Omental fat pad (tissue), 4 donors: ENCODE measurements around the gene GALNT17. TPM values are rescaled to one million over a fixed set of nuclear protein-coding genes. Genes with fewer than 3 reads are reported as not detected.

Experiments used
- ATAC-seq: fragments of 150-250 bp; one replicate; pipeline ENCODE4 v1.9.1; 2016; ENCODE audit warnings: mild to moderate bottlenecking, moderate library complexity; ENCODE audit not compliant: low FRiP score
- DNase-seq: peaks from one replicate; pipeline ENCODE4 v3.0.0-alpha.2; 2019; ENCODE audit warnings: low spot score
- total RNA-seq, 4 donors: library from RNA; depleted of rRNA; stranded (reverse); fragments of >200 nt; gene quantifications; one replicate each; pipeline ENCODE4 v1.1.0, GENCODE V29; 2016
- TF ChIP-seq, protein P1 (sequence below), 3 donors: fragments of 450-650 bp; IDR thresholded peaks; one replicate each; pipeline ENCODE4 v1.5.1; 2016 to 2017; ENCODE audit warnings: antibody characterized with exemption in 3 of 3, mild to moderate bottlenecking in 3 of 3, moderate library complexity in 2 of 3

GALNT17 gene
- total RNA-seq, 4 donors from 2014 or later, result 1.6 to 12.6 (median 2.9) TPM

DNA sequence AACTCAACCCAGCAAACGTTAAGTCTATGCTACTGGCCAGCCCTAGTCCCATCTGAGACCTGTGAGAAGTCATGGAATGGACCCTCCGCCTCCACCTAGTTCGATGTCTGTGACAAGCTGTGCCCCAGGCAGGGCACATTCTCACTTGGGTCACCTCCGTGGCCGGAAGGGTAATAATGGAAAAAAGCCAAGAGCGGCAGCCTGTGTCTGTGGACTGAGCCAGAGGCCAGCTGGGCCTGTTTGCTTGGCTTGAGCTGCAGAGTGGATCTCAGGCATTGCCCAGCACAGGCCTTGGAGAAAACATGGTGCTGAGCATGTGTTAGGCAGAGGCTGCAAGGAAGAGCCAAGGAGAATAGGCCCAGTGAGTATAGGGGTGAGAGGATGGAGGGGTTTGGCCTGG is 97.8 kb downstream of the GALNT17 start:
- ATAC-seq (no peak), DNase-seq (no peak)
- TF ChIP-seq, protein P1, sequence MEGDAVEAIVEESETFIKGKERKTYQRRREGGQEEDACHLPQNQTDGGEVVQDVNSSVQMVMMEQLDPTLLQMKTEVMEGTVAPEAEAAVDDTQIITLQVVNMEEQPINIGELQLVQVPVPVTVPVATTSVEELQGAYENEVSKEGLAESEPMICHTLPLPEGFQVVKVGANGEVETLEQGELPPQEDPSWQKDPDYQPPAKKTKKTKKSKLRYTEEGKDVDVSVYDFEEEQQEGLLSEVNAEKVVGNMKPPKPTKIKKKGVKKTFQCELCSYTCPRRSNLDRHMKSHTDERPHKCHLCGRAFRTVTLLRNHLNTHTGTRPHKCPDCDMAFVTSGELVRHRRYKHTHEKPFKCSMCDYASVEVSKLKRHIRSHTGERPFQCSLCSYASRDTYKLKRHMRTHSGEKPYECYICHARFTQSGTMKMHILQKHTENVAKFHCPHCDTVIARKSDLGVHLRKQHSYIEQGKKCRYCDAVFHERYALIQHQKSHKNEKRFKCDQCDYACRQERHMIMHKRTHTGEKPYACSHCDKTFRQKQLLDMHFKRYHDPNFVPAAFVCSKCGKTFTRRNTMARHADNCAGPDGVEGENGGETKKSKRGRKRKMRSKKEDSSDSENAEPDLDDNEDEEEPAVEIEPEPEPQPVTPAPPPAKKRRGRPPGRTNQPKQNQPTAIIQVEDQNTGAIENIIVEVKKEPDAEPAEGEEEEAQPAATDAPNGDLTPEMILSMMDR (IDR thresholded peaks at IDR 0.05), result no peak

DNA sequence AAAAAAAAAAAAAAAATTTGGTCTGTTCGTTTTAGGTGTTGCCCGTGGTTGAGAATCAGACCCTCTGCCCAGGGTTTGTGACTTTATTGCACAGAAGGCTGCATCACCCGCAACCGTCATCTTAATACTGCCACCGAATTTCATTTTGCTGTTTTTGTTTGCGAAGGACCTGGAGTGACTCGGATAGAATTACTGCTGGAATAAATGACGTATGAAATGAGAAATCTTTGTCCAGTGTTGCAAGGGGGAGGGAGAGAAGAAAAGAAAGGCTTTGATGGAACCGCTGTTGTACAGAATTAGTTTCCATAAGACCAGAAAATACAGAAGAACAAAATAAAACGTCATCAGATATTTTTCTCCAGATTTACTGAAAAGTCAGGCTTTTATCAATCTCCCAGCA is 103.3 kb downstream of the GALNT17 start:
- DNase-seq (no peak), ATAC-seq (no peak)
- TF ChIP-seq, protein P1 (IDR thresholded peaks at IDR 0.05), result no peak

DNA sequence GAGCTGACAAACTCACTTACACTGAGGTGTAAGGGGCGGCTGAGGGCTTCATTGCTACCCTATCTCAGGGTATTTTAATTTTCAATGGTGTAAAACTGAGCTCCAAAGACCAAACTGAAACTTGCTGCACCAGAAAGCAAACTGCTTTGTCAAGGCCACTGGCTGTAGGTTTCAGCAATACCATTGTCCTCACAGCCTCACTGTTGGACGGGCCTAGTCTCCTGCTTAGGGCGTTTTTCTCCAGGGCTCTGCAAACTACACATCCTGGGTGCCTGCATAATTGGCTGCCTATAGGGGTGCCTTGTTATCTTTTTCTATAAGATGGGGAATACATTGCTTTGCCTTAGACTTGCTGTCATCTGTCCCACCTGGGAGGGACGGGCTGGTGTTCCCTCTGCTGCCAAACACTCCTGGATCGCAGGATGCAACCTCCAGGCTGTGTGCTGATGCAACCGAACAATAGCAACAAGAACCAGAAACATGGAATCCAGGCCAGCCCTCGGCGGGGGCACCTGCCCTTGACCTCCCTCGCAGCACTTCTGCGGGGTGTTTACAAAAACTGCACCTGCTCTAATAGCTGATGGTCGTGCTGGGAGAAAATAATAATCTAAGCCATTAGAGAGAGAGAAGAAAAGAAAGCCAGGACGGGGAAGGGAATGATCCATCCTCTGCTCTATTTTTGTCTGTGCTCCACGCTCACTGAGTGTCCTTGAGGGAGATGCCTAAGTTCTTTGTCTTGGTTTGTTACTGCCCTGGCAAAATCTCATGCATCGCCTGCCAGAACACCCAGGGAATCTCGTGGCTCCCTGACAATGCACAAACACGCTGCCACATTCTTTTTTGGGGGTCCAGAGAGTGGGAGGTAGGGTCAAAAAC is 104.5 kb downstream of the GALNT17 start:
- ATAC-seq, result no peak
- DNase-seq, result no peak
- TF ChIP-seq, protein P1 (IDR thresholded peaks at IDR 0.05), result no peak

DNA sequence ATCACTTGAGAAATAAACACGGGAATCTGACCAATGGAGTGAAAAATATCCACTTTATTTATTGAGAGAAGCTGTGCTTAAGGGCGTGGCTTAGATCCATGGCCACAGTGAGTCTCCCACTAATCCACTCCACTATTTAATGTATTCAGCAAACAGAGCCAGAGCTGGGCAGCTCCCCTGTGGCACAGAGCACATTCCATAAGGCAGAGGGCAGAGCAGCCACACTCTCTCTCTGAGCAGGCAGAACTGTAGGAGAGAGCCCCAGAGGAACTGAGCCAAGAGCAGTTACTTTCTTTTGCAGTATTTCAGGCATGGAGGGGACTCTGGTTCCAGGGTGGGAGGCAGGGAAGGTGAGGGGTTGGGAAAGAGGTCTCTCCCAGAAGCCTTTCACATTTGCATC is 106.0 kb downstream of the GALNT17 start:
- TF ChIP-seq, protein P1 (IDR thresholded peaks at IDR 0.05), result no peak
- ATAC-seq (peak; percentile 73), DNase-seq (no peak)

DNA sequence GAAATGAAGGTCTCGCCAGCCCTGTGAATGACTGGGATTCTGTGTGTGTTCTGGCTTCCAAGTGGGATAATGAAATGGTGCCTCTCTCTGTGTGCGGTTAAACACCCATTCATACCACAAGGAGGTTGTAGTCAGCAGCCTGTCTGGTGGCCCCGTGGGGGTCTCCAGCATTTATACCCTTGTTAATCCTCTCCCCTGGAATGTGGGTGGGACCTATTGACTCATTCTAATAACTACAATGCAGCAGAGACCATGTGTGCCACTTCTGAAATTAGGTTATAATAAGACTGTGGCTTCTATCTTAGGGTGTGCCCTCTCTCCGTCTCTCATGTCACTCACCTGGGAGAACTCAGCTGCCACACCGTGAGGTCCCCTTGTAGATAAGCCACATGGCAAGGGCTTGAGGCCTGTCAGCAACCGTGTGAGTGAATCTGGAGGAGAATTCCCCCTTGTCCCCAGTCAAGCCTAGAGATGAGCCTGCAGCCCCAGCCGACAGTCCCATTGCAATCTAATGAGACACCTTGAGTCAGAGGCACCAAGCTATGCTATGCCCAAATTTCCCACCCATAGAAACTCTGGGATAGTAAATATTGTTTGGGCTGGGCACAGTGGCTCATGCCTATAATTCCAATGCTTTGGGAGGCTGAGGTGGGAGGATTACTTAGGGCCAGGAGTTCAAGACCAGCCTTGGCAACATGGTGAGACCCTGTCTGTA is 106.8 kb downstream of the GALNT17 start:
- TF ChIP-seq, protein P1 (IDR thresholded peaks at IDR 0.05), result no peak
- DNase-seq (no peak), ATAC-seq (no peak)

DNA sequence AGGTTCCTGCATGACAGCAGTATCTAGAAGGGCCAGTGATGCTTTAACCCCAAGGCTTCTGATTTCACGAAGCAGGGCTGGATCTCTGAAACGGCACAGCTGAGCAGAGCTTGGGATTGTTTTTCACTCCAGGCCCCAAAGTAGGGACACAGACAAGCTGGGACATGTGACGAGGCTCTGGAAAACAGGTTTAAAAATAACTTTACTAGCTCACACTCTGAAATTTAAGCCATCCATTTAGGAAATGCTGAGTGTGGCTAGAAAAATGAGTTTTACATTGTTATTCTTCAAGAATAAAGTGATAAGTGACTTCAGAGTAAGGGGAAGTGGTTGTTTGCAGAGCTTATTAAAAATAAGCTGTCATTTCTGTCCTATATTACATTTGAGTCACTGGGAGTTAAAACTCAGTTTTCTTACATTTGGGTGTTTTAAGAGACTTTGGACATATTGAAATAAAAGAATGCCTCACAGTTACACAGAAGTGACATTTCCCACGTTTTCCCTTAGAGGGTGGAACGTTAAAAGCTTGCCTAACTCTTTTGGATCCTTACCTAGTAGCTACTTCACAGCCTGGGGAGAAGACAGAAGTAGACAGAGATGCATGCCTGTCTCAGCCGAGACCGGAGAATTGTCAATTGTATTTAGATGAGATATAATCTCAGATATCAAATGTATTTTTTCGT is 107.8 kb downstream of the GALNT17 start:
- ATAC-seq (no peak), DNase-seq (no peak)
- TF ChIP-seq, protein P1 (IDR thresholded peaks at IDR 0.05), result no peak
